Chondrocyte (in vitro differentiated cells): Measurements from ENCODE around the gene MRPL58. TPM values are rescaled to one million over a fixed set of nuclear protein-coding genes. Genes with fewer than 3 reads are reported as not detected.
"Not testable (repeated sequence)": the region's sequence is repeated elsewhere in the genome, so short reads cannot be mapped to it uniquely, and the experiment has no call there.

ENCODE experiments used
- DNase-seq: peaks from one replicate; pipeline ENCODE4 v3.0.0; 2021; ENCODE audit warnings: mixed read lengths, low spot score
- H3K27ac Mint-ChIP-seq: one replicate; pipeline ENCODE4 v1.8.0; 2021; ENCODE audit warnings: mild to moderate bottlenecking, moderate library complexity, mixed read lengths; ENCODE audit not compliant: unreplicated experiment
- H3K27me3 Mint-ChIP-seq: 2 replicates; pipeline ENCODE4 v1.8.0; 2021; ENCODE audit warnings: low read depth, mixed read lengths
- H3K36me3 Mint-ChIP-seq: 2 replicates; pipeline ENCODE4 v1.8.0; 2021; ENCODE audit warnings: low read depth, mixed read lengths
- H3K4me1 Mint-ChIP-seq: 2 replicates; pipeline ENCODE4 v1.8.0; 2021; ENCODE audit warnings: low read depth, mild to moderate bottlenecking, mixed read lengths
- H3K4me3 Mint-ChIP-seq: one replicate; pipeline ENCODE4 v1.8.0; 2021; ENCODE audit warnings: mild to moderate bottlenecking, moderate library complexity, mixed read lengths; ENCODE audit not compliant: unreplicated experiment
- H3K9me3 Mint-ChIP-seq: 2 replicates; pipeline ENCODE4 v1.8.0; 2021; ENCODE audit warnings: low read depth, mixed read lengths
- CTCF ChIP-seq: fragments of 200-600 bp; sonication (generic); IDR thresholded peaks from 2 replicates; pipeline ENCODE4 v1.5.0; 2021; ENCODE audit warnings: antibody characterized with exemption, mild to moderate bottlenecking, moderate library complexity
- total RNA-seq: library from RNA; stranded (reverse); gene quantifications from 3 replicates; pipeline ENCODE4 v1.2.1, GENCODE V29; 2021

Gene MRPL58
- total RNA-seq, 1 donor from 2014 or later, result 18.9 TPM

DNA sequence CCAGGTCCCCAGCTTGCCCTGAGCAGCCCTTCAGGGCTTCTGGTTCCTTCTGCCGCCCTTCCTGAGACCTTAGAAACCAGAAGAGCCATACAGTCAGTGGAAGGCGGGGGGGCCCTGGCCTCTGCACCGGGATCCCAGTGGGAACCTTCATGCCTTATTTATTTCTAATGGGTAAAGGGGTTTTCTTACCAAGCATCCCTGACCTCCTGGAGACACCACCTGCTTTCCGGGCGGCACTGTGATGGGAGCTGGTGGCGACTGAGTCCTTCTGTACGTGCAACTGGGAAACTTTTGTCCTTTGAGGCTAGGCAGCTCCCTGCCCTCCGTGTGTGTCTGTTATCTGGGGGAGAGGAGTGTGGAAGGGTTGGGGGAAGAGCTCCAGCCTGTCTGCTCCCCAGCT, 7.2 kb upstream of the MRPL58 start:
- Mint-ChIP-seq H3K27me3 (no peaks in the 10 kb centered on the region), H3K36me3 (peaks cover 14% of the 10 kb centered on the region), H3K4me1 (no peaks in the 10 kb centered on the region), H3K9me3 (no peaks in the 10 kb centered on the region), H3K27ac (no peak overlapping the region), H3K4me3 (no peak overlapping the region)
- peak; percentile 54 for DNase-seq
- TF ChIP-seq CTCF, result no peak

DNA sequence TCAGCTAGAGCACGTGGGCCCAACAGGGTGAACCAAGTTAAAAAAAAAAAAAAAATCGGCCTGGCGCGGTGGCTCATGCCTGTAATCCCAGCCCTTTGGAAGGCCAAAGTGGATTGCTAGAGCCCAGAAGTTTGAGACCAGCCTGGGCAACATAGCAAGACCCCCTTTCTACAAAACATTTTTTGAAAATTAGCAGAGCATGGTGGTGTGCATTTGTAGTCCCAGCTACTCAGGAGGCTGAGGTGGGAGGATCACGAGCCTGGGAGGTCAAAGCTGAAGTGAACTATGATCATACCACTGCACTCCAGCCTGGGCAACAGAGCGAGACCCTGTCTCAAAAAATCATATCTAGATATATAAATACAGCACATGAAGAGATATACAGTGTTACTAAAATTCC, 6.4 kb upstream of the MRPL58 start:
- not testable (repeated sequence) for H3K27ac Mint-ChIP-seq, H3K4me1 Mint-ChIP-seq, H3K27me3 Mint-ChIP-seq, H3K9me3 Mint-ChIP-seq, H3K4me3 Mint-ChIP-seq
- peak; percentile 7 for DNase-seq
- H3K36me3 Mint-ChIP-seq, result peaks cover 13% of the 10 kb centered on the region

DNA sequence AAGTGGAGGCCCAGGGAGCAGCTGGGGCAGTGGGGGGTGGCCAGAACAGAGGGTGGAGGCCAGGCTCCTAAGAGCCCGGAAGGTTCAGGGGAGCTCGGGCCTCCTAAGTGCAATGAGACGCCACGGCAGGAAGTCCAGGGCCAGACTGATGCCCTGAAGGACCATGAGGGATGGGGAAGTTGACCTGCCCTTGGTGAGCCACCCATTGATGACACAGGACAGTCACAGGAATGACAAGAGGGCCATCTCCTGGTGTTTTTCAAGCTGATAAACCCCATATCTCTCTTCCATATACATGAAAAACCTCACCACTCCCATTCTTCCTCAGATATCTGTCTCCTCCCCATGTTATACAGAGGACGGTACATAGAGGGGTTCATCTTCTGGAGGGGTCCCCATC, 5.8 kb upstream of the MRPL58 start:
- Mint-ChIP-seq H3K27ac (no peak overlapping the region), H3K27me3 (no peaks in the 10 kb centered on the region), H3K4me3 (no peak overlapping the region), H3K36me3 (peaks cover 13% of the 10 kb centered on the region), H3K9me3 (no peaks in the 10 kb centered on the region), H3K4me1 (peaks cover 8% of the 10 kb centered on the region)
- TF ChIP-seq CTCF, result no peak
- peak; percentile 55 for DNase-seq

DNA sequence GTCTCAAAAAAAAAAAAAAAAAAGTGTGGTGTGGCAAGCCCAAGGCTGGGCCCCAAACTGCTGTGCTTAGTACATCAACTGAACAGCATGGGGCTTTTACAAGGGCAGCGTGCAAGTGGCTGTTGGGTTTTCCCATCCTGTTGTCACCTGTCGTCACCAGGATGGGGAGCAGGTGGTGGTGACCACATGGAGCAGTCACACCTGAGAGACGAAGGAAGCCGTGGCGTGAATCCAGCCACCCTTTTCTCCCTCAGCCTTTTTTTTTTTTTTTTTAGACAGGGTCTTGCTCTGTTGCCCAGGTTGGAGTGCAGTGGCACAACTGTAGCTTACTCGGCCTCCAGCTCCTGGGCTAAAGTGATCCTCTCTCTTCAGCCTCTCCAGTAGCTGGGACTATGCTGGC, 4.1 kb upstream of the MRPL58 start:
- no peak for TF ChIP-seq CTCF
- H3K27me3 Mint-ChIP-seq, result no peaks in the 10 kb centered on the region
- peaks cover 18% of the 10 kb centered on the region for H3K4me1 Mint-ChIP-seq
- no peak overlapping the region for H3K27ac Mint-ChIP-seq
- peak; percentile 27 for DNase-seq
- no peaks in the 10 kb centered on the region for H3K9me3 Mint-ChIP-seq
- no peak overlapping the region for H3K4me3 Mint-ChIP-seq
- H3K36me3 Mint-ChIP-seq, result peaks cover 7% of the 10 kb centered on the region

DNA sequence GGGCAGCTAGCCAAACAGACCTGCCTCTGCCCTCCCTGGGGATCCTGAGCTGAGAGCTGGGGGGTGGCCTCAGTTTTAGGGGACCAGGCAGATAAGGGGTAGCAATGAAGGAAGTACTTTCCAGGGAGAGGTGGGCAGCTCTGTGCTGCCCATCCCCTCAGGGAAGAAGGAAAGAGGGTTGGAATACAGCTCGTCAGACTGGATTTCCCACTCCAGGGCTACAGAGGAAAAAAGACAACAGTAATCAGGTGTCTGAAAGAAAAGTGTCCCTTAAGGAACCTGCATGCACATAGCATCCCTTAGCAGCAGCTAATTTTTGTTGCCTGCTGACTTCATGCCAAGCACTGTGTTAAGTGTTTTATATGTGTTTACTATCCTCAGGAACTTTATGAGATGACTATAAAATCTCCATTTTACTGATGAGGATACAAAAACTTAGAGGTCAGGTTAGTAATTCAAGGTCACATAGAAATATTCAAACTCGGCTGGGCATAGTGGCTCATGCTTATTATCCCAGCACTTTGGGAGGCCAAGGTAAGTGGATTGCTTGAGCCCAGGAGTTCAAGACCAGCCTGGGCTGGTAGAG, 3.2 kb upstream of the MRPL58 start:
- peaks cover 25% of the 10 kb centered on the region for H3K4me1 Mint-ChIP-seq
- no peaks in the 10 kb centered on the region for H3K27me3 Mint-ChIP-seq
- DNase-seq, result peak; percentile 29
- peaks cover 7% of the 10 kb centered on the region for H3K36me3 Mint-ChIP-seq
- no peak for TF ChIP-seq CTCF
- H3K27ac Mint-ChIP-seq, result no peak overlapping the region
- H3K4me3 Mint-ChIP-seq, result no peak overlapping the region
- H3K9me3 Mint-ChIP-seq, result no peaks in the 10 kb centered on the region

DNA sequence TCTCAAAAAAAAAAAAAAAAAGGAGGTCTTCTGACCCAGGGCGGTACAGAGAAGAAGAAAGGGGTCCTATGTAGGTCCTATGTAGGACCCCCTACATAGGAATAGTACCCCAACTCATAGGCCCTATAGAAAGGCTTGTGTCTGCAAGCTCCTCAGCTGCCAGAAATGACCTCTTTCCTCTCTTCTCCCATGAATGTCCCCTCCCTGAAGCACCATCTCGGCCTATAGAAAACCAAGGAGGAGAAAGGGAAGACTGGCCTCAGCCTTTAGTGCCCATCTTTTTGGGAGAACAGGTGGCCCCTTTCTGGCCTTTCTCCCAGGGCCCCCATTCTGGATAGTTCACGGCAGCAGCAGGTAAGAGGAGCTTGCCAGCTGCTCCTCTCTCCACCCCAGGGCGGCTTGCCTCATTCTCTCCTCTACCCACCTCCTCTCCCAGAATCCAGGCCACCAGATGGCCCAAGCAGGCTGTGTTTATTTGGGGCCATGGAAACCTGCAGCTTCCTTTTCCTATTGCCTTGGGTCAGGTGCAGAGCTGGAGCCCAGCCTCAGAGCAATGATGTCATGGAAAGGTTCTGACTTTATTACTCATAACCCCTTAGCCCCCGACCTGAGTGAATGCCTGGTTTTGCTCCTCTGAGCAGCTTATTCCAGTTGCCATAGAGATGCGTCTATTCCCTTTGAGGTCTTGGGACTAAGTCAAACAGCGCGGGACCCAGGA, 1.6 kb upstream of the MRPL58 start:
- no peak for TF ChIP-seq CTCF
- no peak for DNase-seq
- Mint-ChIP-seq H3K4me3 (no peak overlapping the region), H3K27ac (peak overlapping the region; percentile 96), H3K36me3 (peaks cover 2% of the 10 kb centered on the region), H3K9me3 (no peaks in the 10 kb centered on the region), H3K4me1 (peaks cover 29% of the 10 kb centered on the region), H3K27me3 (no peaks in the 10 kb centered on the region)
